Lower leg skin (tissue), 3 donors: ENCODE data around the gene MTSS2.

Source experiments
- CTCF ChIP-seq, 3 donors: fragments of 450-650 bp; IDR thresholded peaks; one replicate each; pipeline ENCODE4 v1.5.1; 2016; ENCODE audit warnings: antibody characterized with exemption in 3 of 3, mild to moderate bottlenecking in 3 of 3, moderate library complexity in 2 of 3
- POLR2A ChIP-seq, 2 donors: fragments of 450-650 bp; IDR thresholded peaks; one replicate each; pipeline ENCODE4 v1.6.1; 2016 to 2017; ENCODE audit warnings: antibody characterized with exemption in 2 of 2, mild to moderate bottlenecking in 1 of 2, moderate library complexity in 1 of 2

GRCh38 chr16:70644763-70645597 lies 40.9 kb downstream of the MTSS2 start:
- TF ChIP-seq CTCF (IDR thresholded peaks at IDR 0.05): no peak
- TF ChIP-seq POLR2A (IDR thresholded peaks at IDR 0.05): no peak
